Astrocyte (in vitro differentiated cells and primary cell): ENCODE measurements around the gene LYRM4. TPM values are rescaled to one million over a fixed set of nuclear protein-coding genes. Genes with fewer than 3 reads are reported as not detected.

Source experiments
- DNase-seq: peaks from one replicate; pipeline ENCODE4 v3.0.0-alpha.2; 2010; ENCODE audit warnings: low read depth
- FAIRE-seq: peaks from 2 replicates; lab custom pipeline; 2011; peaks lifted over from hg19 to GRCh38; lab: Jason Lieb, UNC
- H2AFZ ChIP-seq: 2 replicates; pipeline ENCODE4 v1.6.0; 2012; ENCODE audit warnings: low read depth, low read length, inconsistent platforms
- H3K27ac ChIP-seq: 2 replicates; pipeline ENCODE4 v1.5.1; 2011; ENCODE audit warnings: low read depth, low read length, inconsistent platforms
- H3K27me3 ChIP-seq: 2 replicates; pipeline ENCODE4 v1.6.0; 2011; ENCODE audit warnings: low read length, inconsistent platforms; ENCODE audit not compliant: insufficient read depth
- H3K36me3 ChIP-seq: 2 replicates; pipeline ENCODE4 v1.5.1; 2011; ENCODE audit warnings: low read length, inconsistent platforms; ENCODE audit not compliant: insufficient read depth
- H3K4me1 ChIP-seq: 2 replicates; pipeline ENCODE4 v1.5.1; 2011; ENCODE audit warnings: low read length, inconsistent platforms; ENCODE audit not compliant: insufficient read depth
- H3K4me2 ChIP-seq: 2 replicates; pipeline ENCODE4 v1.6.0; 2012; ENCODE audit warnings: low read length, inconsistent platforms
- H3K4me3 ChIP-seq: 2 replicates; pipeline ENCODE4 v1.5.1; 2011; ENCODE audit warnings: low read depth, mild to moderate bottlenecking, low read length, inconsistent platforms; ENCODE audit not compliant: insufficient read depth
- H3K79me2 ChIP-seq: 2 replicates; pipeline ENCODE4 v1.6.0; 2012; ENCODE audit warnings: mild to moderate bottlenecking, low read length, inconsistent platforms; ENCODE audit not compliant: insufficient read depth
- H3K9ac ChIP-seq: 2 replicates; pipeline ENCODE4 v1.6.0; 2012; ENCODE audit warnings: mild to moderate bottlenecking, low read length, inconsistent platforms
- H3K9me3 ChIP-seq: 2 replicates; pipeline ENCODE4 v1.5.1; 2012; ENCODE audit warnings: low read depth, mild to moderate bottlenecking, low read length, inconsistent platforms; ENCODE audit not compliant: insufficient read depth
- H4K20me1 ChIP-seq: 2 replicates; pipeline ENCODE4 v1.6.0; 2012; ENCODE audit warnings: low read length, inconsistent platforms; ENCODE audit not compliant: insufficient read depth
- H3K27ac Mint-ChIP-seq: one replicate; pipeline ENCODE4 v1.8.0; 2021; ENCODE audit warnings: mild to moderate bottlenecking, mixed read lengths; ENCODE audit not compliant: unreplicated experiment
- H3K27me3 Mint-ChIP-seq: one replicate; pipeline ENCODE4 v1.8.0; 2021; ENCODE audit warnings: low read depth, mixed read lengths; ENCODE audit not compliant: unreplicated experiment
- H3K36me3 Mint-ChIP-seq: one replicate; pipeline ENCODE4 v1.8.0; 2021; ENCODE audit warnings: low read depth, mixed read lengths; ENCODE audit not compliant: unreplicated experiment
- H3K4me1 Mint-ChIP-seq: one replicate; pipeline ENCODE4 v1.8.0; 2021; ENCODE audit warnings: low read depth, mixed read lengths; ENCODE audit not compliant: unreplicated experiment
- H3K4me3 Mint-ChIP-seq: one replicate; pipeline ENCODE4 v1.8.0; 2021; ENCODE audit warnings: mild to moderate bottlenecking, moderate library complexity, mixed read lengths; ENCODE audit not compliant: unreplicated experiment
- H3K9me3 Mint-ChIP-seq: one replicate; pipeline ENCODE4 v1.8.0; 2021; ENCODE audit warnings: mild to moderate bottlenecking, mixed read lengths; ENCODE audit not compliant: unreplicated experiment
- CTCF ChIP-seq: IDR thresholded peaks from 2 replicates; pipeline ENCODE4 v1.5.1; 2011; ENCODE audit warnings: low read depth, mild to moderate bottlenecking, inconsistent platforms, low read length, moderate library complexity; ENCODE audit not compliant: insufficient read depth
- EZH2 ChIP-seq: IDR thresholded peaks from 2 replicates; pipeline ENCODE4 v1.6.1; 2012; ENCODE audit warnings: mild to moderate bottlenecking, low read length, inconsistent platforms; ENCODE audit not compliant: insufficient read depth
- total RNA-seq: library from RNA; stranded (reverse); gene quantifications from 2 replicates; pipeline ENCODE4 v1.2.1, GENCODE V29; 2021

The LYRM4 gene
- total RNA-seq, 1 donor from 2014 or later, result 39.1 TPM

DNA sequence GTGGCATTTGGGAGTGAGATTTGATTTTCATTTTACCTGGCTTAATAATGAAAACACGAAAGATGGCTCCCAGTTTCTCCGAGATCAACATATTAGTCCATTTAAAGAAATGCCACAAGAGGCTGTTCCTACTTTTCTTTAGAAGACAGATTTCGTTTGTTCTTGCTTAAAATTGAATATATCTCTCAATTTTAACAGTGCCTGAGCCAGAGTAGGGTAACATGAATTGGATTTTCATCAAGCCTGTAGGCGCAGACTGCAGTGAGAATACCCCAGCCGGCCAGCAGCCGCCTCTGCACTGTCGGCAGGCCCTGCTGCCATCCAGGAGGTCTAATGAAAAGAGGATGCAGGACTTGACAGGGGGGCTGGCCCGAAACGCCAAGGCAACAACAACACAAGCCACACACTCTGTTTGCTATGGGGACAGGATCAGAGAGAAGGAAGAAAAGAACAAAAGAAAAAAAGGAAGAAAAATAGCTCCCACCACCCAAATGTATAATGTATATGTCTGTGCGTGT lies 103.1 kb downstream of the LYRM4 start:
- H3K27ac ChIP-seq, result no peak overlapping the region
- no peak overlapping the region for H3K4me2 ChIP-seq
- no peak overlapping the region for H3K4me3 ChIP-seq
- H3K9me3 ChIP-seq, result no peaks in the 10 kb centered on the region
- Mint-ChIP-seq H3K9me3 (no peaks in the 10 kb centered on the region), H3K36me3 (no peaks in the 10 kb centered on the region), H3K4me3 (no peak overlapping the region), H3K27ac (no peak overlapping the region), H3K27me3 (no peaks in the 10 kb centered on the region), H3K4me1 (peaks cover 5% of the 10 kb centered on the region)
- no peak overlapping the region for H3K9ac ChIP-seq
- no peaks in the 10 kb centered on the region for H4K20me1 ChIP-seq
- no peaks in the 10 kb centered on the region for H3K79me2 ChIP-seq
- DNase-seq (no peak), FAIRE-seq (no peak)
- TF ChIP-seq CTCF (no peak), EZH2 (no peak)
- no peak overlapping the region for H2AFZ ChIP-seq
- peaks cover 2% of the 10 kb centered on the region for H3K4me1 ChIP-seq
- H3K36me3 ChIP-seq, result no peaks in the 10 kb centered on the region
- no peaks in the 10 kb centered on the region for H3K27me3 ChIP-seq

DNA sequence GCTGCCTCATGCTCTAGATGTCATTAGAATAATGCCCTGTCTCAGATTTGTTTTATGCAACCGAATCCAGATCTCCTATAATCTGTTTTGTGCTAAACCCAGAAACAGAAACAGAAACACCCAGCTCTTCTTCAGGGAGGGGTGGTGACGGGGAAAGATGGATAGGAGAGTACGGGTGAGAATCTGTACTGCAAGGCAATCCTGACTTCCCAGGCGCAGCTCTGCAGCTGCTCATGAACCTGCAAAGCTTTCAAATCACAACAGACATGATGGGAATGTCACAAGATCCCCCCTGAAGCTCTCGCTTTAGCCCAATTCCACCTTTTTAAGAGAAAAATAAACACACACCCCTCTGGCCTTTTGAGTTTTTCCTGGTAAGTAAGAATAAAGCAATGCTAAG lies 104.1 kb downstream of the LYRM4 start:
- H4K20me1 ChIP-seq, result no peaks in the 10 kb centered on the region
- H3K4me3 Mint-ChIP-seq, result no peak overlapping the region
- DNase-seq (no peak), FAIRE-seq (no peak)
- no peaks in the 10 kb centered on the region for H3K27me3 Mint-ChIP-seq
- H3K27ac ChIP-seq, result no peak overlapping the region
- H3K9ac ChIP-seq, result no peak overlapping the region
- no peaks in the 10 kb centered on the region for H3K36me3 Mint-ChIP-seq
- no peak overlapping the region for H3K4me2 ChIP-seq
- H3K9me3 Mint-ChIP-seq, result no peaks in the 10 kb centered on the region
- H3K4me1 ChIP-seq, result peaks cover 12% of the 10 kb centered on the region
- peaks cover 13% of the 10 kb centered on the region for H3K4me1 Mint-ChIP-seq
- no peaks in the 10 kb centered on the region for H3K36me3 ChIP-seq
- no peaks in the 10 kb centered on the region for H3K27me3 ChIP-seq
- H3K9me3 ChIP-seq, result no peaks in the 10 kb centered on the region
- H2AFZ ChIP-seq, result no peak overlapping the region
- H3K27ac Mint-ChIP-seq, result no peak overlapping the region
- no peaks in the 10 kb centered on the region for H3K79me2 ChIP-seq
- no peak overlapping the region for H3K4me3 ChIP-seq
- TF ChIP-seq EZH2 (no peak), CTCF (no peak)

- Histone ChIP-seq H4K20me1 (no peaks in the 10 kb centered on the region), H3K79me2 (no peaks in the 10 kb centered on the region), H3K4me1 (peaks cover 17% of the 10 kb centered on the region), H3K9me3 (no peaks in the 10 kb centered on the region), H3K9ac (no peak overlapping the region), H3K36me3 (no peaks in the 10 kb centered on the region), H2AFZ (no peak overlapping the region), H3K4me3 (no peak overlapping the region), H3K4me2 (no peak overlapping the region), H3K27me3 (no peaks in the 10 kb centered on the region), H3K27ac (no peak overlapping the region)
- no peak for DNase-seq
- Mint-ChIP-seq H3K27me3 (no peaks in the 10 kb centered on the region), H3K36me3 (no peaks in the 10 kb centered on the region), H3K27ac (no peak overlapping the region), H3K4me1 (peaks cover 18% of the 10 kb centered on the region), H3K4me3 (no peak overlapping the region), H3K9me3 (no peaks in the 10 kb centered on the region)
- TF ChIP-seq CTCF, result no peak
- TF ChIP-seq EZH2, result no peak
- FAIRE-seq, result no peak
Measured at GRCh38 chr6:5155906-5156305, 104.8 kb downstream of the LYRM4 start.
